GM19025 (cell line): Measurements from ENCODE around the gene RPH3AL.

Experiments
- ATAC-seq: cut with Tn5 transposase; IDR thresholded peaks from one replicate; pipeline ENCODE4 v1.9.1; 2021; ENCODE audit warnings: mild to moderate bottlenecking, low read depth, moderate library complexity; ENCODE audit not compliant: unreplicated experiment

Gene RPH3AL, protein sequence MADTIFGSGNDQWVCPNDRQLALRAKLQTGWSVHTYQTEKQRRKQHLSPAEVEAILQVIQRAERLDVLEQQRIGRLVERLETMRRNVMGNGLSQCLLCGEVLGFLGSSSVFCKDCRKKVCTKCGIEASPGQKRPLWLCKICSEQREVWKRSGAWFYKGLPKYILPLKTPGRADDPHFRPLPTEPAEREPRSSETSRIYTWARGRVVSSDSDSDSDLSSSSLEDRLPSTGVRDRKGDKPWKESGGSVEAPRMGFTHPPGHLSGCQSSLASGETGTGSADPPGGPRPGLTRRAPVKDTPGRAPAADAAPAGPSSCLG

DNA sequence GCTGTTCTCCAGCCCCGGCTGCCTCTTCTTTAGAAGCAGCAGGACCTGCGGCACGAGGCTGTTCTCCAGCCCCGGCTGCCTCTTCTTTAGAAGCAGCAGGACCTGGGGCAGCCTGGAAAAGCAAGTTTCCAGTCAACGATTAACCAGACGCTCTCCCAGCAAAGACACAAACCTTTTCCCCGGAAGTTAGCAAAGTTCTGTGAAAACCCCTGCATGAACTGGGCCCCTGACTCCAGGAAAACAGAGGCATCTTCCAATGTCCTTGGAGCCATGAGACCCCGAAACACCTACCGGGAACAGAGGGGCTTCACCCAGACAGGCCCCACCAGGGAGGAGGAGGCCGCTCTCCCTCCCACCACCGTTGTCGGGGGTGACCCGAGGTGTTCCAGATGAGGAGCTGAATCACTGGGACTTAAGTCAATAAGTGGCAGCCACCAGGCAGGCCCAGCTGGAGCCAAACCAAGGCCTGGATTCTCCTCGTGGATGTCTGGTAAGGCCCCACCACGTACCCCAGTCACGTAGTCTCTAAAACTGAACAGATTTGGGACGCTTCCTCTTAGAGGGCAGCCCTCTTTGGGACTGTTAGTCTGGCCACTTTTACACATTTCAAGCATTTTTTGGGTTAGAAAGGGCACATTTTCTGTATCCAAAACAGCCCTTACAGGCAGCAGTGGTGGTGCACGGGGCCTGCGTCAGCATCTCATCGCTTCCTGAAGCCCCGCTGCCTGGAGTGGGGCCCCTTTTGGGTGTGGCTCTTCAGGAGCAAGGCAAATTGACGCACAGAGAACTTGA lies at the start of gene RPH3AL:
TSS of gene RPH3AL (minus strand) at position 387 of the 792 bp plus-strand sequence. CDS start 25,264 bp downstream, outside the sequence.
- ATAC-seq: no peak

DNA sequence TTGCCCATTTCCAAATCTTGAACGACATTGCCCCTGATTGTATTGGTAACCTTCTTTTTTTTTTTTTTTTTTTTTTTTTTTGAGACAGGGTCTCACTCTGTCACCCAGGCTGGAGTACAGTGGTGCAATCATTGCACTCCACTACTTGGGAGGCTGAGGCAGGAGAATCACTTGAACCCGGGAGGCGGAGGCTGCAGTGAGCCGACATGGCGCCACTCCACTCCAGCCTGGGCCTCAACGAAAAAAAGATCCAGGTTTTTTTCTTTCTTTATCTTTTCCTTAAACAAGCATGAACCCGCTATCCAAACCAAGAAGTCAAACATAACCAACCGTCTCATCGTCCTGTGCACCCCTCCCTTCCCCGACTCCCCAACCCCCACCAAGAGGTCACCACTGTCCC lies 47.6 kb upstream of the RPH3AL start:
- no peak for ATAC-seq

DNA sequence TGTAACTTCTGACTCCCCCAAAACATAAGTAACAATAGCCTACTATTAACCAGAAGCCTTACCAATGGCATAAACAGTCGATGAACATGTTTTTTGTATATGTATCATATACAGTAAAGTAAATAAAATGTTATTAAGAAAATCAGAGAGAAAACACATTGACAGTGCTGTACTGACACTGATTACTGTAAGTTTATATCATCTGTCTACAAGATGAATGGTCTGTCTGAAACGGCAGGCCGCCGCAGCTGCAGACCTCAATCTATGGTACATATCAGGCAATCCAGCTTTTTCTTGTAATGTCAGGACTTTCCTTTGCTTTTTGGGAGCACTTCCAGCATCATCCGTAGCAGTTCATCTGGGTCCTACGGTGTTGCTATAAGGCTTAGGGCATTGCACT lies 44.2 kb upstream of the RPH3AL start:
- no peak for ATAC-seq

DNA sequence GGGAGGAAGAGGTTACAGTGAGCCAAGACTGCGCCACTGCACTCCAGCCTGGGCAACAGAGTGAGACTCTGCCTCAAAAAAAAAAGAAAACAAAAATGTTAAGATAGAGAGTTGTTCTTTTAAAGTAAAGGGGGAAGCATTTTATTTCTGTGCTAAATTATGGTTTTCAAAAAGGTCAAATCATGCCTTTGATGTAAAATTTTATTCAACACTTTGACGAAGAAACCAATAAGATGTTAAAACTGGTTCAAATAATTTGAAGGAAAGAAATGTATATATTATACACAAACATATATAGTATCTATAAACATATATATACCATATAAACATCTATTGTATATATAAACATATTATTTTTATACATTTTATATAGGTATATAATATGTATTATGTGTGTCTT lies 43.4 kb upstream of the RPH3AL start:
- no peak for ATAC-seq

DNA sequence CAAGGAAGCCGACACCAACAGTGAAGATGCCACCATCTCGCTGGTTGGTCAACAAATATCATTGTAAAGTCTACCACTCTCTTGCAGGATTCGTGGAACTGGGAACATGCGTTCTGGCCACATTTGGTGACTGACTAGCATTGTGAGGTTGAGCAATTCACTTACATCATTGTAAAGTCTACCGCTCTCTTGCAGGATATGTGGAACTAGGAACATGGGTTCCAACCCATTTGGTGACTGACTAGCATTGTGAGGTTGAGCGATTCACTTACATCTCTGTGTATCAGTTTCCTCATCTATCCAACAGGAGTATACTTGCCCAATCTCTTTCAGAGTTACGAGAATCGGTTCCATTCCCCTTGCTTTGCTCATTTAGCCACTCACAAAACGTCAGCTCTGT lies 42.6 kb upstream of the RPH3AL start:
- ATAC-seq: no peak

DNA sequence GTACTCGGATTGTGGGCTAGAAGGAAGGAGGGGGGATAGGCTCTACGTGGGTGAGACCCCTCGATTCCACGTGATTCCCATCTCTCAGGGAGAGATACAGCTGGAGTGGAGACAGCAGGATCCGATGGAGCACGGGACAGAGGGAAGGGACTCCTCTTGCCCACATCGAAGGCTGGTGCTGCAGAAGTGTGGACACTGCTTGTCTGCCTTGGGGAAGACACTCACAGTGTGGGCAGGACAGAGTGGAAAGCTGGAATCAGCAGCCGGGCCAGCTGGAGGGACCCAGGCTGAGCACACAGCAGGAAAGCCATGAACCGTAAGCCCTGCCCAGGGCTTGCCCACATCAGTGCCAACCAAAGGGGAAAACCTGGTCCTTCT lies 42.1 kb upstream of the RPH3AL start:
- no peak for ATAC-seq

DNA sequence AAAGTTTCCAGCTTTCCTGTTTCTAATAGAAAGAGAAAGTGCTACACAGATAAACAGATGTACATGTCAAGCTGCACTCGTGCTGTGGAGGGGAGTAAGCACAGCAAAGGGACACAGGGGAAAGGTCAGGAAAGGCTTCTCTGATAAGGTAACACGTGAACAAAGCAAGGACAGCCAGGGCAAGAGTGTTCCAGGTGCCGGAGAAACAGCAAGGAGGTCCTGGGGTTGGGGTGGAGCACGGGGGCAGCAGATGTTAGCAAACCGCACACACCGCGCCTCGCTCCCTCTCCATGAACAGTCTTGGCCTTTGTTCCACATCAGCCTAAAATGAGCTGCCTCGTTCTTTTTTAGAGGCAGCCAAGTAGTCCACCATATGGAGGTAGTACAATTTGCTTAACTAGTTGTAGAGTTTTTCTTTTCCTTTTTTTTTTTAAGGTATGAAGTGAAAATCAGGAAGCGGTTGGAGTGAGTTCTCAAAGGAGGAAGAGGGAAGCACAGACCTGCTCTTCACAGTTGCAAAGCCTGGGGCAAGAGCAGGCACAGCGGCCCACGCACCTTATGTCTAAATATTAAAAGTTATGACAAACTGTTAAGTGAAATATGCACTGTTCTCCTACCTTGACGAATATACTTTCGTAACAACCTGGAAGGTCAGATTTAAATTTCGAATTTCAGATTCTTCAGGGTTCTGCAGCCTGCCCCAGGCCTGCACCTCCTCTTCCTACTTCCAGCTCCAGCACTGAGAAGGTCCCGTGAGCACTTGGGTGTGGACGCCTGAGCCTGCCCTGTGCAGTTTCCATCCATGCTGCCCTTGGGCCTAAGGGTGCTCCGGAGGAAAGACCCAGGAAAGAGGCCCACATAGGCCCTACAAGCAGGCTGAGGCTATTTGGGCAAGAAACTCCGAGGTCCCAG lies 41.5 kb upstream of the RPH3AL start:
- no peak for ATAC-seq

DNA sequence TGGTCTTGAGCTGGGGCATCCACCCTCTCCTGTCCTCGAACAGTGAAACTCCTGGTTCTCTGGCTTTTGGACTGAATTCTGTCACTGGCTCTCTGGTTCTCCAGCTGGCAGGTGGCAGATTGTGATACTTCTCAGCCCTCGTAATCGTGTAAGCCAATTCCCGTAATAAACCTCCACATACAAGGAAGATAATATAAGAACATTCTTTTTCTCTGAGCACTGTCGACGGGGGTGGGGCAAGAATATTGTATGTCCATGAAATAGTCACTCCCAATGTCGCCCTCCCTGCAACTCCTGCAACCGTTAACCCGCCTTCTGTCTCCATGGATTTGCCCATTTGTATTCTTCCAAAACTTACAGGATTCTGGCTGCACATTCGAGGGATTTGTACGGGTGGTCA lies 39.2 kb upstream of the RPH3AL start:
- no peak for ATAC-seq

DNA sequence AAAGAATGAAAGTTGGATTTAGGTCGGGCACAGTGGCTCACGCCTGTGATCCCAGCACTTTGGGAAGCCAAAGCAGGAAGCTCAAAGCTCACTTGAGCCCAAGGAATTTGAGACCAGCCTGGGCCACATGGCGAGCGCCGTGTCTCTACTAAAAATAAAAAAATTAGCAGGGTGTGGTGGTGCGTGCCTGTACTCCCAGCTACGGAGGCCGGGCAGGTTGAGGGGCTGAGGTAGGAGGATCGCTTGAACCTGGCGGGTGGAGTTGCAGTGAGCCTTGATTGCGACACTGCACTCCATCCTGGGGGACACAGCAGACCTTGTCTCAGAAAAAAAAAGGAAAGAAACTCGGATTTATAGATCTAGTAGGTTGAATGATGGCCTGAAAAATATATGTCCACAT lies 37.4 kb upstream of the RPH3AL start:
- no peak for ATAC-seq

DNA sequence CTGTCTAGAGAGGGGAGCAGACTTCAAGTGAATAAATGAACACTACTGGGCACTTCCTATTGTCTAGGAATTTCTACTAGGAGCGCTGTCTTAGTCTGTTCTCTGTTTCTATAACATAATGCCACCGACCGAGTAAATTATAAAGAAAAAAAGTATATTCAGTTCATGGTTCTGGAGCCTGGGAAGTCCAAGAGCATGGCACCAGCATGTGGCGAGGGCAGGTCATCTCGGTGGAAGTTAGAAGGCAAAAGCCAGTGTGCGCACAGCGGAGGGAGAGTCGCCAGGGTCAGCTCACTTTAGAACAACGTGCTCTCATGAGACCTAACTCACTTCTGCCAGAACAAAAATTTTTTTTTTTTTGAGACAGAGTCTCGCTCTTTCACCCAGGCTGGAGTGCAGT lies 35.5 kb upstream of the RPH3AL start:
- ATAC-seq: no peak

DNA sequence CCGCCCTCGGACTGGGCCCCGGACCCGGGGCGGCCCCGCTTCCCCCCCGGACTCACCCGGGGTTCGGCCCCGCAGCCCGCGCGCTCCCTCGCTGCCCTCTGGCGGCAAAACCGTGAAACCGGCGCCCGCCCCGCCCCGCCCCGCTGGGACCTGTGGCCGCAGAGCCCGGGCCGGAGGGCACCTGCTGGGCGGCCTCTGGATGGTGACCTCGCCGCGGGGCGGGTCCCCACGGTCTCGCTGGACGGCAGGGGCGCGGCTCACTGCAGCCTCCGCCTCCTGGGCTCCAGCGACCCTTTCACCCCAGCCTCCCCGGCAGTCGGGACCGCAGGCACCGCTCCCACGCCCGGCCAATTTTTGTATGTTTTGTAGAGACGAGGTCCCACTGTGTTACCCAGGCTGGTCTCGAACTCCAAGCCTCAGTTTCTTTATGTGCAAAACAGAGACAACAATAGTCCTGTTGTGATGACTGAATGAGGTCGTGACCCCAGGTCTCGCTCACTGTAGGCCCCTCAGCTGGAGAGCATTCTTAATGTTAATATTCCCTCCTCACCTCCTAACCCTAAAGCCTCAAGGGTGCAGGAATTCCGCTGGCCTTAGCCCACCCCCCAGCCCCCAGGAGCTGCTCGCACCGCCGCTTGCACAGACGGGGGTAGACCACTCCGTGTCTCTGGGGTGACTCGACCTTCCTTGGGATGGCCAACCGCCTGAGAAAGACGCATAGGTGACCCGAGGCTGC lies 33.7 kb upstream of the RPH3AL start:
- ATAC-seq: peak; percentile 60

DNA sequence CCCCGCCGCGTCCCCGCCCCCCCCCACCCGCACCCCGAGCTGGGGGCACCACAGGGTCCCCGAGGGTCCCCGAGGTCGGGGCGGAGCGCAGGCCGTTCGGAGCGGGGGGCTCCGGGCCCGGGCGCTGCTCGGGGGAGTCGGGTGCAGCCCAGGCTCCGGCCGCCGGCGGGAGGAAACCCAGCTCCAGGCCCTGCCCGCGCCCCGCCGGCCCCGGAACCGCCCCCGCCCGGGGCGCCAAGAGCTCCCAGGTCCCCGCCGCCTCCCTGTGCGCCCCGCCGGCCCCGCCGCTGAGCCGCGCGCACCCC lies 33.2 kb upstream of the RPH3AL start:
- ATAC-seq: no peak

DNA sequence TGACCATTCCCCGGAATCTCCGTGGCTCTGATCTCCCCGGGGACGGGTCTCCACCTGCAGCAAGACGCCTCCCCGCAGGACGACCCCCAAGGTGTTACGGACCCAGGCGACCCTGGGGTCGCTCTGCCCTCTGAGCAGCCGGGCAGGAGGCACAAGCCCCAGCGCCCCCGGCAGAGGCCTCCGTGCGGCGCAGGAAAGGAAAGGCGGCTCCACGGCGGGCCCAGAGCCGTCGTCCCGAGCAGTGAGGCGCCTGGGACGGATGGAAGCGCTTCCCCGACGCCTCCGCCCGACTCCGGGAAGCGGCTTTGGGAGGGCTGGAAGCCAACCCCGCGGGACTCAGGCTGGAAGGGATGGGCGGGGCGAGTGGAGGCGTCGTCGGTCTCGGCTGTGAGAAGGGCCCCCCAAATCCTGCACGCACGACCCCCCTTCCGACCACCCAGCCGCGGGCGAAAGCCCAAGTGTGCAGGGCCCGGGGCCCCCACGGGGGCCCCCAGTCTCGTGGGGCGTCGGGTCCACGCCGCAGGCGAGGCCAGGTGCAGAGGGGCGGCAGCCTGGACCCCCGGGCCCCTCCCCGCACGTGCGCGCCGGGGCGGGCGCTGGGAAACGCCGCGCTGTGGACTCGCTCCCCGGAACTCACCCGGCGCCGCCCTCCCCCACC lies 32.7 kb upstream of the RPH3AL start:
- no peak for ATAC-seq

DNA sequence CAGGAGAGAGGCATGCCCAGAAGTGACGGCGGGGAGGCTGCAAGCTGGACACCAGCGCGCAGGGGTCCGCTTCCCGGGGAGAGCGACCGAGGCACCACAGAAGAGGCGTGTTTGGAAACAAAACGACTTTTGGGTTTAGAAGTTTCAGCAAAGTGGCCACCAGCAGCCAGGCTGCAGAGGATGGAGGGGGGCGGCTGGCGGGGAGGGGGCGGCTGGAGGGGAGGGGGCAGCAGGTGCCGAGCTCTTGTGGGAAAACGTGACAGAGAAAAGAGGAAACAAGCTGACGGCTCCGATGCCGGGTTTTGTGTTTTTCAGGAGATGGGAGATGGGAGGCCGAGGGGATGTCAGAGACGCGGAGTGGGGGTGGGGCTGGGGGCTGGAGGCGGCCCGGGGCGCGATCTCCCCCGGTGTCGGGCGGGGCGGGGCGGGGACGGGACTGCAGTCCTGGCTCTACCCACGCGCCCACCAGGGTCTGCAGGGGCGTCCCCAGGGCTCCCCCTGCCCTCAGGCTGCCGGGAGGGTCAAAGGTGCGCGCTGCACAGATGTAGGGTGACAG lies 32.1 kb upstream of the RPH3AL start:
- no peak for ATAC-seq

DNA sequence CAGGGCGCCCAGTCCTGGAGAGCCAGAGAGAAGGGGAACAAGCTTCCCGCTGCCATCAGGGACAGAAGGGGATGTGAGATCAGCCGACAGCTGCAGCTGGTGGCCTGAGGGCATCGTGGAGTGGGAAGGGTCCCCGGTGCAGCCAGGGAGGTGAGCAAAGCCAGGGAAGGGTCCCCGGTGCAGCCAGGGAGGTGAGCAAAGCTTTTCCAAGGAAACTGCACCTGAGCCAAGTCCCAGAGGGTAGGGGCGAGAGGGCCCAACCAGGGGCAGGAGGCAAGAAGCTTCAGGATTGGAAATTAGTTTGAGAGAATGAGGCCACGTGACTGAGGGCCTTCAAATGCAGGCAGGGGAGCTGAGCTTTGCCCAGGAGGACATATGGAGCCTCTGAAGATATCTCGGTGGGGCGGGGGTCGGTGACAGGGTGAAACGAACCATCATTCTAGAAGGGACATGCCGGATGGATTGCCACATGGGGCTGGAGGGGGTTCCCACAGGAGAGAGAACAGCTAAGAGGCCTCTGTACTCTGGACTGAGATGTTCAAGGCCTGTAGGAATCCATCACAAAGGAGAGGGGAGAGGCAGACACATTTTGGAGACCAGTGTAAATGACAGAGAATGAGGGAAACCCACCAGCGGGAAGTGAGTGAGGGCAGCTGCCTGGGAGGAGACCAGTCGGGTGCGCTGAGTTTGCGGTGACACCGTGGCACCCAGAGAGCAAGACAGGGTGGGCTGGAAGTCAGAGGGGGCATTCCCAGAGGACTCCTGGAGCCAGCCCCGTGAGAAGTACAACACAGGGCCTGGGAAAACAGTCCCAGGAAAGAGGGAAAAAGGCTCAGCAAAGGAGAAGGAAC lies 31.4 kb upstream of the RPH3AL start:
- ATAC-seq: no peak

DNA sequence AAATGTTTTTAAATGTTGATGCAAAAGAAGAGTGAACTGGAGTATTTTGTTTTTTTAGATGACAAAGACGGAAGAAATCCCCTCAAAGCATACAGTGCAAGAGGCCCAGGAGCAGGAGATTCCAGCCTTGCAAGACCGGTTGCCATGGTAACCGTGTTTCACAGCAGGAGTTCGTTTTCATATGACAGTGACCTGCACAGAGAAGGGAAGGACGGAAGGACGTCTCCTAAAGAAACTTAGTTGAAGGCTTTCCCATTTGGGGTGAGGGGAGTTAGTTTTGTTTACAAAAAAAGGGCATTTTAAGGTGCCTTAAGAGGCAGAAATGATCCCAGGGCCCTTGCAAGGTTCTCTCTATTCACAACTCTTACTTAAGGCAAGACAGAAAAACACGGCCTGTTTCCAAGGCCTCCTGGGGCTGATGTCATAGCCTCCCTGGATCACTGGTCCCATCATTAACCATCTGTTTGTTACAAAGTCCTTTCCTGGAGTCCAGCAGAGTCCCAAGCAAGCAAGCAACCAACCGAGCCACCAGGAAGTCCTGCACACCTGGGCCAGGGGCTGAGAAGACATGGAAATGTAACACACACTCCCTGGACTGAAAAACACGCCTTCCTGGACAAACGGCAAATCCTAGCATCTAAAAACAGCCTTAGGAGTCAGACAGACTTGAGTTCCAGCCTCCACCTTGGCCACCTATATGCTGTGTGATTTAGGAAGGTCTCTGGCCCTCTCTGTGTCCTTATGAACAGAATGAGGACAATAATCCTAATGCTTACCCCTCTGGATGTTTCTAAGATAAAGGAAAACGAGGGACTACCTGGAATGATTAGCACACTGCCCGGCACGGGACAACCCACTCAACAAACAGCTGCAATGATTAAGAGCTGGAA lies 30.3 kb upstream of the RPH3AL start:
- ATAC-seq: no peak

DNA sequence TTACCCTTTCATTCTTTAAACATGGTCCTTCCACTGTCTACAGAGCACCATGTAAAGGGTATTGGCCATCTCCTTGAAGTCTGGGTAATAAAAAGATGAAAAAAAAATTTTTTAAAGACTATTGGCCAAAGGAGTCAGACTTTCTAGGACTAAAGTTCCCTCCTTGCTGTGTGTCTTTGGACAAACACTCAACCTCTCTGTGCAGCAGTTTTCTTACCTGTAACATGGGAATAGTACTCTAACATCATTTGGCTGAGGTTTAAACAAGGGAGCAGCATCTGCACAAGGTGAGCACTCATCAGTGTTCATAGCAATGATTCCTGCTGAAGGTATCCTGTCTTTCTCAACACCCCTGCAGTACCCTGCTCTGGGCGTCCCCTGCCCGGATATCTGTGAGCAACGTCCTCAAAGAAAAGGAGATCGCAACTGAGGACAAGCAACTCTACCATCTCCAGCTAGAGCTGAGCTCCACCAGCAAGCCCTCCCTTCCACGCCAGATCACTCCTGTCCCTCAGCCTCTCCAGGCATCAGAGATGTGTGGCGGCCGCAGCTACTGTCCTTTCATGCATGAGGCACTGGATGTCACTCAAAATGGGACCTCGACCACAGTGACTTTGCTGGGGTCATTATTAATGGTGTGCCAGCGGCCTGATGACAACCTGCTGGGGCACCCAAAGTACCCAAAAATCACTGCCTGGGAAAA lies 29.5 kb upstream of the RPH3AL start:
- ATAC-seq: no peak
